IPS-18c (cell line): ENCODE measurements around the gene KRT7.

Source experiments
- H3K4me3 ChIP-seq: 2 replicates; pipeline ENCODE4 v1.7.0; 2013; ENCODE audit warnings: low read depth, mild to moderate bottlenecking, low read length, moderate library complexity; ENCODE audit not compliant: insufficient read depth
- H3K9me3 ChIP-seq: one replicate; pipeline ENCODE4 v1.6.1; 2013; ENCODE audit warnings: mild to moderate bottlenecking, low read length, moderate library complexity; ENCODE audit not compliant: control insufficient read depth, insufficient read depth

The KRT7 gene

DNA sequence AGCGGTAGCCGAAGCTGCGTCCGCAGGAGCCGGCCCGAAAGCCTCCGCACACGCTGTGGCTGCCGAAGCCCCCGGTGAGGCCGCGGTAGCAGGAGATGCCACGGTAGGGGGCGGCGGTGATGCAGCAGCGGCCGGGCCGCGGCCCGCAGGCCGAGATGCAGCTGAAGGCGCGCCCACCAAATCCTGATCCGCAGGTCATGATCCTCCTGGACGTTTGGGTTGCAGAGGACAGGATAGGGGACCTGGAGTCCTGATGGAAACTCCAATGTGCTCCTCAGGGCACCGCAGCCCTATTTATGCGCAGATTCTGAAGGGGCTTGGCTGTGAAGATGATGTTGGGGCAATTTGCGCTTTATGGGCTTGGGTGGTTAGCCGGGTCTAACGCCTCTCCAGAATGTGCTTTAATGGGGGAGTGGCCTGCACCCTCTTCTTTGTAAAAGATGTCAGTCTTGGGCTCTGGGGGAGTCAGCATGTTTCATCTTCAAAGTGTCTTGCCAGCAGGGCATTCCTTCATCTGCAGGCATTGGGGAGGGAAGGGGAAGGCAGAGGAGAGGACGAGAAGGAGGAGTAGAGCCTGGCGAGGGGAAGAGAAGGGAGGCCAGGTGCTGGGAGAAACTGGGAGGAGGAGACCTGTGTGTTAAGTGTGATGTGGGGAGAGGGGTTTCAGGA lies 58.4 kb downstream of the KRT7 start, which contains the start of gene KRT81:
TSS of gene KRT81 (minus strand) at position 268 of the 669 bp plus-strand sequence. CDS start at position 199, 69 bp downstream.
- Histone ChIP-seq H3K4me3 (no peak within 1 kb of the TSS), H3K9me3 (no peaks in the 10 kb centered on the region)

DNA sequence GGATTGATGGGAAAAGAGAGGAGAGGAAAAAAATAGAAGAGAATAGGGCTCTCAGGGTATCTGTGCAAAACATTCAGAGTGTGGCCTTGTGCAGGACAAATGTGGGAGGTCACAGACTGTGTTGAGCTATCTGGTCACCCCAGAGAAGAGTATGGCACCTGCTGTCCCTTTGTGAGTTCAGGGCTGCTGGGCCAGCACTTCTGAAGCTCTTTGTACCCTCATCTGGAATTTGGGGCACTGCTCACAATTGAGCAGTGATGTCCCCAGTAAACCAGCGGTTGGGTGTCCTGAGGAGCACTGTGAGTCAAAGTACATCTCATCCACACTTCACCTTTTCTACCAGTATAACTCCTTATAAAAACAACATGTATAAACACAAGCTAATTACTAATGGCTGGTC lies 60.9 kb downstream of the KRT7 start:
- Histone ChIP-seq H3K9me3 (no peaks in the 10 kb centered on the region), H3K4me3 (no peak overlapping the region)

GRCh38 chr12:52294803-52295202 lies 61.8 kb downstream of the KRT7 start:
- Histone ChIP-seq H3K9me3 (no peaks in the 10 kb centered on the region), H3K4me3 (no peak overlapping the region)

GRCh38 chr12:52295663-52296062 lies 62.6 kb downstream of the KRT7 start:
- H3K4me3 ChIP-seq, result no peak overlapping the region
- no peaks in the 10 kb centered on the region for H3K9me3 ChIP-seq

DNA sequence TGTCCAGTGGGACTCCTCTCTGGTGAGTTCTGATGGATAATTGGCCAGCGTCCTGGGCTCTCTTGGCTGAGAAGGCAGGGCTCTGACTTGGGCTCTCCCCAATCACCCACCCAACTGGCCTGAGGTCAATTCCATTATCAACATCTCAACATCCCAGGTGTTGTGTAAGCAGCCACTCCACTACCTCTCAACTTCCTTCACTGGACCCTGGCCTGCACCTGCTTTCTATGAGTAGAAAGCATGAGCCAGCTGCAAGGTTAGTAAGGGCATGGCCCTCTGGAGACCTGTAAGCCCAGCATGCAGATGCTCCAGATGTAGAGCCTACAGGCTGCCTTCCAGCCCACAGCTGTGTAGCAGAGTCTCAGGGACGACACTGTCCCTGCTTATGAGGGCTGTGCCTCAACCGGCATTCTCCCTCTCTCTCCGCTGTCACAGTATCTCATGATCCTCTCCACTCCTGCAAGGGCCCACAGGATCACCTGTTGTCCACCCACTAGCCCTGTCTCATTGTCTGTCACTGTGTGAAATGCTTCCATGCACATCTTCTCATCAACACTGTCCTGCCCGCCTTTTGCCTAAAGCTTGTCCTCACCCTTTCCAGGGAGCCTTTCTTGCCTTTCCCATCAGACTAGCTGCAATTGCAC lies 63.7 kb downstream of the KRT7 start:
- Histone ChIP-seq H3K4me3 (no peak overlapping the region), H3K9me3 (no peaks in the 10 kb centered on the region)
